Measurements from ENCODE around the gene SV2C.

DNA sequence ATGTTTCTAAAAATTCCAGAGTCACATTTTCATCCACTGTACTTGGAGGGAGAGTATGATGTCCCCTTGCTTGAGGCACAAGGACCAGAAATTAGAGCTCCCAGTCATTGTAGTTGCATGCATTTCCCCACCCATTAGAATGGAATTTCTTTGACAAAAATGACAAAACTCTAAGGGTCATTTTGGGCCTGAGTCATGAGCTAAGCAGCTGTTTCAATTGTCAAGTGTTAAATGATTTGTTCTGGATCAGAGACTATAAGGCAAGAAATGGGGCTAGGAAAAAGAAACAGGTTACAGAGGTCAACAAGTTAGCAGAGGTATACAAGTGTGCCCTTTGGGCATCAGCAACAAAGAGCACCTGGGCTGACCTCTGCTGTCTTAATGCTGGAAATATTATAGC, 188.7 kb downstream of the SV2C start:
- TF ChIP-seq, protein P1, sequence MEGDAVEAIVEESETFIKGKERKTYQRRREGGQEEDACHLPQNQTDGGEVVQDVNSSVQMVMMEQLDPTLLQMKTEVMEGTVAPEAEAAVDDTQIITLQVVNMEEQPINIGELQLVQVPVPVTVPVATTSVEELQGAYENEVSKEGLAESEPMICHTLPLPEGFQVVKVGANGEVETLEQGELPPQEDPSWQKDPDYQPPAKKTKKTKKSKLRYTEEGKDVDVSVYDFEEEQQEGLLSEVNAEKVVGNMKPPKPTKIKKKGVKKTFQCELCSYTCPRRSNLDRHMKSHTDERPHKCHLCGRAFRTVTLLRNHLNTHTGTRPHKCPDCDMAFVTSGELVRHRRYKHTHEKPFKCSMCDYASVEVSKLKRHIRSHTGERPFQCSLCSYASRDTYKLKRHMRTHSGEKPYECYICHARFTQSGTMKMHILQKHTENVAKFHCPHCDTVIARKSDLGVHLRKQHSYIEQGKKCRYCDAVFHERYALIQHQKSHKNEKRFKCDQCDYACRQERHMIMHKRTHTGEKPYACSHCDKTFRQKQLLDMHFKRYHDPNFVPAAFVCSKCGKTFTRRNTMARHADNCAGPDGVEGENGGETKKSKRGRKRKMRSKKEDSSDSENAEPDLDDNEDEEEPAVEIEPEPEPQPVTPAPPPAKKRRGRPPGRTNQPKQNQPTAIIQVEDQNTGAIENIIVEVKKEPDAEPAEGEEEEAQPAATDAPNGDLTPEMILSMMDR (IDR thresholded peaks at IDR 0.05; ENCODE audit: low read length), result no peak
- no peak for TF ChIP-seq EZH2phosphoT487 (IDR thresholded peaks at IDR 0.05; ENCODE audit: low read length)
